Ascending aorta (tissue), 2 donors: ENCODE data around the gene CDC25A. TPM values are rescaled to one million over a fixed set of nuclear protein-coding genes. Genes with fewer than 3 reads are reported as not detected.

ENCODE experiments used
- DNase-seq, 2 donors: peaks; one replicate each; pipeline ENCODE4 v3.0.0-alpha.2; 2019; ENCODE audit warnings: low spot score in 2 of 2
- H3K27ac ChIP-seq, 2 donors: fragments of 200-600 bp; sonication (generic); one replicate each; pipeline ENCODE4 v1.5.1; 2016 to 2017; ENCODE audit warnings: mild to moderate bottlenecking in 1 of 2
- H3K27me3 ChIP-seq: fragments of 200-600 bp; sonication (generic); one replicate; pipeline ENCODE4 v1.5.1; 2017
- H3K36me3 ChIP-seq, 2 donors: fragments of 200-600 bp; sonication (generic); one replicate each; pipeline ENCODE4 v1.5.1; 2016
- H3K4me1 ChIP-seq, 2 donors: fragments of 200-600 bp; sonication (generic); one replicate each; pipeline ENCODE4 v1.5.1; 2016 to 2017; ENCODE audit warnings: mild to moderate bottlenecking in 1 of 2
- H3K4me3 ChIP-seq, 2 donors: fragments of 200-600 bp; sonication (generic); one replicate each; pipeline ENCODE4 v1.5.1; 2016 to 2017; ENCODE audit warnings: mild to moderate bottlenecking in 1 of 2
- H3K9me3 ChIP-seq, 2 donors: fragments of 200-600 bp; sonication (generic); one replicate each; pipeline ENCODE4 v1.5.1; 2016
- CTCF ChIP-seq, 3 experiments: fragments of 200-600 bp in 2 of 3; fragments of 450-650 bp in 1 of 3; sonication (generic) in 2 of 3; IDR thresholded peaks; one replicate each; pipeline ENCODE4 v1.5.1; 2016 to 2019; ENCODE audit warnings: antibody characterized with exemption in 3 of 3, mild to moderate bottlenecking in 1 of 3, moderate library complexity in 1 of 3
- intact Hi-C: fragments of 100-400 bp; cut with DNase I; formaldehyde crosslinking; loops from one replicate; pipeline ENCODE4 v1.15.1; 2023
- total RNA-seq: library from RNA; depleted of rRNA; stranded (reverse); fragments of >200 nt; gene quantifications from one replicate; pipeline ENCODE4 v1.1.0, GENCODE V29; 2016

CDC25A gene
- total RNA-seq, 1 donor from 2014 or later: not detected

- intact Hi-C loops: no loop called here
- no peak for TF ChIP-seq CTCF (IDR thresholded peaks at IDR 0.05)
- no peak for DNase-seq
- Histone ChIP-seq H3K36me3 (no peaks in the 10 kb centered on the region), H3K4me3 (no peak overlapping the region), H3K27ac (no peak overlapping the region), H3K4me1 (no peaks in the 10 kb centered on the region), H3K9me3 (no peaks in the 10 kb centered on the region), H3K27me3 (no peaks in the 10 kb centered on the region)
Measured at GRCh38 chr3:48226939-48227338, 38.7 kb upstream of the CDC25A start.

GRCh38 chr3:48225587-48225986, 37.4 kb upstream of the CDC25A start:
- Histone ChIP-seq H3K36me3 (no peaks in the 10 kb centered on the region), H3K27ac (no peak overlapping the region), H3K4me3 (no peak overlapping the region), H3K9me3 (no peaks in the 10 kb centered on the region), H3K4me1 (no peaks in the 10 kb centered on the region), H3K27me3 (no peaks in the 10 kb centered on the region)
- intact Hi-C loops: no loop called here
- no peak for TF ChIP-seq CTCF (IDR thresholded peaks at IDR 0.05)
- no peak for DNase-seq

GRCh38 chr3:48222616-48223513, 34.6 kb upstream of the CDC25A start, which contains the start of gene CAMP:
TSS of gene CAMP (plus strand) at chr3:48223495. CDS start at chr3:48223512, 17 bp downstream.
- Histone ChIP-seq H3K4me3 (no peak within 1 kb of the TSS), H3K36me3 (no peaks in the 10 kb centered on the region), H3K4me1 (no peaks in the 10 kb centered on the region), H3K27me3 (no peaks in the 10 kb centered on the region), H3K27ac (no peak within 1 kb of the TSS), H3K9me3 (no peaks in the 10 kb centered on the region)
- no peak for TF ChIP-seq CTCF (IDR thresholded peaks at IDR 0.05)
- intact Hi-C loops: no loop called here
- DNase-seq: peak; percentile 42 to 79

DNA sequence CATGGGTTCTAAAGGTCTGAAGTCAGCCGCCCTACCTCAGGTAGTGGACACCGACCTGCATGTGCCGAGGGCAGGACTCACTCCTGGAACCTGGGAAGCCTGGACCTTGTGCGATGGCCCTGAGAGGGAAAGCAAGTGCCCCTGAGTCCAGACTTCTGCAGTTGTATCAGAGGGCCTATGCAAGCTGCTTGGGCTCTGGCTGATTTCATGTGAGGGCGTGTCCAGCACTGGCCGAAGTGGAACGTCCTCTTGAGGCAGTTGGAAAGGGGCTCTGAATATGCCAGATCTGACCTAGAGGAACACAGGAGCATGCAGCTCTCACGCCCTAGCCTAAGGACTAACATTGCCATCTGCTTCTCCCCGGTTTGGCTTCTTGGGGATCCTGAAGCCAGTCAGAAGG, 32.5 kb upstream of the CDC25A start:
- H3K4me3 ChIP-seq: no peak overlapping the region
- H3K27ac ChIP-seq: no peak overlapping the region
- no peaks in the 10 kb centered on the region for H3K36me3 ChIP-seq
- intact Hi-C loops: no loop called here
- H3K9me3 ChIP-seq: no peaks in the 10 kb centered on the region
- no peaks in the 10 kb centered on the region for H3K27me3 ChIP-seq
- H3K4me1 ChIP-seq: peaks cover 4 to 5% of the 10 kb centered on the region in 2 donors
- DNase-seq: no peak
- TF ChIP-seq CTCF (IDR thresholded peaks at IDR 0.05): no peak

DNA sequence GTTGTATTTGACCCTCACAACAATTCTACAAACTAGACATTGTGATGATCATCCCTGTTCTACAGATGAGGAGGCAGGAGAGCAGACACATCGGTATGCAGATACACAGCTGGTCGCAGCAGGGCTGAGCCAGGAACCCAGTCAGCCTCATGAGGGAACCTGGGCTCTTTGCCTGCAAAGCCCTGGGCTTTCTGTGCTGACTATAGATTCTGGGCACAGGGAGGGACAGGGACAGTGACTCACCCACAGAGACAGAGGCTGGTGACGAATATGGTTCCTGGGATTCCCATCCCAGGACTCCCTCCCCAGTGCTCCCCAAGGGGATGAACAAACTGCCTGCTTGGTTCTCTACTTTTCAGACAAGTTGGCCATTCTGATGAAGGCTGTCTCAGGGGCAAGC, 31.3 kb upstream of the CDC25A start:
- no peak for TF ChIP-seq CTCF (IDR thresholded peaks at IDR 0.05)
- intact Hi-C loops: no loop called here
- no peak overlapping the region for H3K4me3 ChIP-seq
- H3K36me3 ChIP-seq: no peaks in the 10 kb centered on the region
- no peak for DNase-seq
- no peaks in the 10 kb centered on the region for H3K9me3 ChIP-seq
- H3K27ac ChIP-seq: no peak overlapping the region
- peaks cover 8 to 15% of the 10 kb centered on the region in 2 donors for H3K4me1 ChIP-seq
- no peaks in the 10 kb centered on the region for H3K27me3 ChIP-seq
